Effector CD4-positive, alpha-beta T cell (primary cell): Measurements from ENCODE around the gene GNG13.
A peak's percentile ranks its signal among the peaks of the same experiment; 100 is the strongest.

ENCODE experiments used
- DNase-seq: peaks from one replicate; pipeline ENCODE4 v3.0.0-alpha.2; 2020

The GNG13 gene

DNA sequence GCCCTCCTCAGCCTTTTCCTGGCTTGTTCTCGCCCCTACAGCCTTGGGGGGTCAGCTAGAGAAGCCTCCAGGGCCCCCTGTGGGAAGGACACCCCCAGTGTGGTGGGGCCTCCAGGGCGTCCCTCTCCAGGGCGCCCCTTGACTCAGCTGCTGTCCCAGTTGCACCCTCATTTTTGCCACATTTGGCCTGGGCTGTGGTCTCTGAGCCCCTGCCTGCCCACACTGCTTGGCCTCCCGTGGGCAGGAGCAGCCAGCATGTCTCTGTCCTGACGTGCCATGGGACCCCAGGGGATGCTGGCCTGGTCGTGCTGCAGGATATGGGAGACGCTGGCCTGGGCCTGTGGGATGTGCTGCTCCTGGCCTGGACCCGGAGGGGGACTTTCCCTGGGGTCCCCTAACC is 7.1 kb downstream of the GNG13 start:
- no peak for DNase-seq

DNA sequence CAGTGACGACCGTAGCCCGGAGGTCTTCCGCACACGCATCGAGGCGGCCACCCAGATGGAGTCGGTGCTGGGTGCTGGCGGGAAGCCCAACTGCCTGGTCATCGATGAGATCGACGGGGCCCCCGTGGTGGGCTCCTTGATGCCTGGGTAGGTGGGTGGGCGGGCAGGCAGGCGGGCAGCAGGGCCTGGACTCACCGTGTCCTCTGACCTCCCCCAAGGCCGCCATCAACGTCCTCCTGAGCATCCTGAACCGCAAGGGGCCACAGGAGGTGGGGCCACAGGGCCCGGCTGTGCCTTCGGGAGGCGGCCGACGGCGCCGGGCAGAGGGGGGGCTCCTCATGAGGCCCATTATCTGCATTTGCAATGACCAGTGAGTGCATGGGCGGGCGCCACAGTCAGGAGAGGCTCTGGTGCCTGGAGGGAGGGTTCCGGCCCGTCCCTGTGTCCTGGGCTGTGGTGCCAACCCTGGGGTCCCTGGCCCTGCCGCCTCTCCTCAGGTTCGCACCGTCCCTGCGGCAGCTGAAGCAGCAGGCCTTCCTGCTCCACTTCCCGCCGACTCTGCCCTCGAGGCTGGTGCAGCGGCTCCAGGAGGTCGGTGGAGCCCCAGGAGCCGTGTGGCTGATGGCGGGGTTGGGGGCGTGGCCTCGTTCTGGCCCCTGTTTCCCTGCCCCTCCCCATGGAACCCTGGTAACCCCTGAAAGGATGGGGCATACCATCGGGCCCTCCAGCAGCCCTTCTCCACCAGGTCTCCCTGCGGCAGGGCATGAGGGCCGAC is 8.1 kb downstream of the GNG13 start:
- DNase-seq, result no peak

DNA sequence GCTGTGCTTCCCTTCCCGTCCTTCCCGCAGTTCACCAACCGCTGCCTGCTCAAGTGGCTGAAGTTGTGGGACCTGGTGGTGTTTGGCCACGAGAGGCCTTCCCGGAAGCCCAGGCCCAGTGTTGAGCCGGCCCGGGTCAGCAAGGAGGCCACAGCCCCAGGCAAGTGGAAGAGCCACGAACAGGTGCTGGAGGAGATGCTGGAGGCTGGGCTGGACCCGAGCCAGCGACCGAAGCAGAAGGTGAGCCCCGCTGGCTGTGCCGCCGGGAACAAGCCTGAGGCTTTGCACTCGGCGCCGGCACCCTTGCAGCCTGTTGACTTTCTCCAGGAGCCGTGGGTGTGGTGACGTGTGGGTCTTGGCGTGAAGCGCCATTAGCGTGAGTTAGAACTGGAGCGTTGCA is 9.4 kb downstream of the GNG13 start:
- DNase-seq, result no peak

DNA sequence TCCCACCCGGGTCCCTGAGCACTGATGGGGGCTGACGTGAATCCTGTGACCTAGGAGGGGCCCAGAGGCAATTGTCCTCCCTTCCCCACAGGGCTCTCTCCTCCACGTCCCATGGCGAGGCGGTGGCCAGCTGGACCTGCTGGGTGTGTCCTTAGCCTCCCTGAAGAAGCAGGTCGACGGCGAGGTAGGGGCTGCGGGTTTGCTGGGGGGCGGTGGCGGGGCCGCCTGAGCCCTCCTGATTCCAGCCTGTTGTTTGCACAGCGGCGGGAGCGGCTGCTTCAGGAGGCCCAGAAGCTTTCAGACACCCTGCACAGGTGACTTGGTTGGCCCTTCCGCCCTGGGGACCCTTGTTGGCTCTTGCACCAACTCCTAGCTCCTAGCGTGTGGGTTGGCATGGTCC is 10.4 kb downstream of the GNG13 start:
- DNase-seq, result no peak

DNA sequence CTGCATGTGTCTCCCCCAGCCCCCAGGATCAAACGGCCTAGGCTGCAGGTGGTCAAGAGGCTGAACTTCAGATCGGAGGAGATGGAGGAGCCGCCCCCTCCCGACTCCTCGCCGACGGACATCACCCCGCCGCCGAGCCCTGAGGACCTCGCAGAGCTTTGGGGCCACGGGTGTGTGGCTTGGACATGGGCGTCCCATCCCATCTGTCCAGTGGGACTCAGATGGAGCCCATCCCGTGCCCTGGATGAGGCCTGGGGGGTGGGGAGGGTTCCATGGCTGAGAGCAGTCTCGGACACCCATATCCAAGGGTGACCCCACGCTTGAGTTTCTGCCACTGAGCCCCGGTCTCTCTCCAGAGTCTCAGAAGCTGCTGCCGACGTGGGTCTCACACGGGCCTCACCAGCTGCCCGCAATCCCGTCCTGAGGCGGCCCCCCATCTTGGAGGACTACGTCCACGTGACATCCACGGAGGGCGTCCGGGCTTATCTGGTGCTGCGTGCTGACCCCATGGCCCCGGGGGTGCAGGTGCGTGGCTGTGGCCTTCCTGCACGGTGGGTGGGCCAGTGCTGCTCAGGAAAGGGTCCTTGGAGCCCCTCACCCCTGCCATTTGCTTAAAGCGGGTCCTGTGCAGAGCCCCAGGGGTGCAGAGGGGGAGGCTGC is 11.2 kb downstream of the GNG13 start:
- DNase-seq, result no peak

DNA sequence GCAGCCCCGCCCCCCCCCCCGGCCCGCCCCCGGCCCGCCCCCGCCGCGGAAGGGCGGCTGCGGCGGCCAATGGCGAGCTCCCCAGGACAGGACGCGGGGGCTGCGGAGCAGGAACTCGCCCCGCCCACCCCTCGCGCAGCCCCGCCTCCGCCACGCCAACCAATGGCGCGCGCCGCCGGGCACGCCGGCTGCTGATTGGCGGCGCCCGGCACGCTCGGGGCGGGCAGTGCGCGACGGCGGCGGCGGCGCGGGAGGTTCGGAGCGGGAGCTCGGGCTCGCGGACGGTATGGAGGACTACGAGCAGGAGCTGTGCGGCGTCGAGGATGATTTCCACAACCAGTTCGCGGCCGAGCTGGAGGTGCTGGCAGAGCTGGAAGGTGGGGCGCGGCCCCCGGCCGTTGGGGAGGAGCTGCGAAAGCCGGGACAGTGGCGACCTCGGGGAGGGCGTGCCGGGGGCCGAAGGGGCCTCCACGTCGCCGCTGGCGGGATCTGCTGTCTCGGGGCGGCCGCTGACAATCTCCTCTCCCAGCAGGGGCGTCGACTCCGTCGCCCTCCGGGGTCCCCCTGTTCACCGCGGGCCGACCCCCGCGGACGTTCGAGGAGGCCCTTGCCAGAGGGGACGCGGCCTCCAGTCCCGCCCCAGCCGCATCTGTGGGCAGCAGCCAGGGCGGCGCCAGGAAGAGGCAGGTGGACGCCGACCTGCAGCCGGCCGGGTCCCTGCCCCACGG is 12.0 kb downstream of the GNG13 start, which contains the start of gene CHTF18:
Gene CHTF18, plus strand, starts transcription at position 222 of the 728 bp plus-strand sequence. Its CDS starts 65 bp downstream, at position 287.
- DNase-seq, result peak; percentile 89

DNA sequence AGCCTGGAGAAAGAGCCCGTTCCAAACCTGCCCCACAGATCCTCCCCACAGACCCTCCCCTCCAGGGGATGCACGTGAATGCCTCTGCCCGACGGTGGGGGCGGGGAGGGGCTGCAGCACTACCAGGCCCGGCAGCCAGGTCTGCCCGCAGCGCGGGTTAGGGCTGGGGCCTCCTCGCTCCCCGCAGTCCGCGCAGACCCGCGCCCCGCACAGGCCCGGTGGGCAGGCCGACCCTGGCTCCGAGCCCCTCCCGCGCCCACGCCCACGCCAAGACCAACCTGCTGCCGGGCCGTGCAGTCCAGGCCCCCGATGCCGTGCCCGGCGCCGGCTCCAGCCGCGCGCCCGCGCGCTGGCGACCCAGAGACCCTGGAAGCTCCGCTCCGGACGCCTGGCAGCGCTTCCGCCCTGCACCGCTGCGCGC is 12.5 kb downstream of the GNG13 start, which contains the start of gene RPUSD1:
Gene RPUSD1, minus strand, starts transcription at position 404 of the 421 bp plus-strand sequence. CDS start 644 bp downstream, outside the sequence.
- DNase-seq, result no peak

DNA sequence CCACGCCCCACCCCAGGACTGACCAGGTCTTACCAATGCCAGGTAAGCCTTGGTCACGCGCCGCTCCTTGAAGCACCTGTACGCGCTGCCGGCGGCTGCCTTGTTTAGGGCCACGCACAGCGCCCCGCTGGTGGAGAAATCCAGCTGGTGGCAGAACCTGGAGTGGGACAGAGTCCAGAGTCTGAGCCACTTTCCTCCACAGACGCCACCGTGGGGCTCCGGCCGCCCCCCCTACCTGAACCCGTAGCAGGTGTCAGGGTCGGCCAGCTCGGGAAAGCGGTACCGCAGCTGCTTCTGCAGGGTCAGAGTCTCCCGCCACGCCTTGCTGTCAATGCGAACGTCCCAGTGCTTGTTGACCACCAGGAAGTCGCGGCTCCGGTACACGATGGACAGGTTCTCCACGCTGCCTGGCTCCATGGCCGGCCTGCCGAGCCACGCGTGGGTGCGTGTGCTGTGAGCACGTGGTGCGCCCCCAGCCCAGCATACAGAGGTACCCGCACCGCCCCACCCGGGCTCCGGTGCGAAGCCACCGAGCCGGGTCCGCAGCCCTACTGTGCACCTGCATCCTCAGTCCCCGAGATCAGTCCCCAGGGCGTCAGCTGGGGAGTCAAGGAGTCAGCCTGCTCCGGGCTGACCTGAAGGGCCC is 13.1 kb downstream of the GNG13 start:
- DNase-seq, result no peak

DNA sequence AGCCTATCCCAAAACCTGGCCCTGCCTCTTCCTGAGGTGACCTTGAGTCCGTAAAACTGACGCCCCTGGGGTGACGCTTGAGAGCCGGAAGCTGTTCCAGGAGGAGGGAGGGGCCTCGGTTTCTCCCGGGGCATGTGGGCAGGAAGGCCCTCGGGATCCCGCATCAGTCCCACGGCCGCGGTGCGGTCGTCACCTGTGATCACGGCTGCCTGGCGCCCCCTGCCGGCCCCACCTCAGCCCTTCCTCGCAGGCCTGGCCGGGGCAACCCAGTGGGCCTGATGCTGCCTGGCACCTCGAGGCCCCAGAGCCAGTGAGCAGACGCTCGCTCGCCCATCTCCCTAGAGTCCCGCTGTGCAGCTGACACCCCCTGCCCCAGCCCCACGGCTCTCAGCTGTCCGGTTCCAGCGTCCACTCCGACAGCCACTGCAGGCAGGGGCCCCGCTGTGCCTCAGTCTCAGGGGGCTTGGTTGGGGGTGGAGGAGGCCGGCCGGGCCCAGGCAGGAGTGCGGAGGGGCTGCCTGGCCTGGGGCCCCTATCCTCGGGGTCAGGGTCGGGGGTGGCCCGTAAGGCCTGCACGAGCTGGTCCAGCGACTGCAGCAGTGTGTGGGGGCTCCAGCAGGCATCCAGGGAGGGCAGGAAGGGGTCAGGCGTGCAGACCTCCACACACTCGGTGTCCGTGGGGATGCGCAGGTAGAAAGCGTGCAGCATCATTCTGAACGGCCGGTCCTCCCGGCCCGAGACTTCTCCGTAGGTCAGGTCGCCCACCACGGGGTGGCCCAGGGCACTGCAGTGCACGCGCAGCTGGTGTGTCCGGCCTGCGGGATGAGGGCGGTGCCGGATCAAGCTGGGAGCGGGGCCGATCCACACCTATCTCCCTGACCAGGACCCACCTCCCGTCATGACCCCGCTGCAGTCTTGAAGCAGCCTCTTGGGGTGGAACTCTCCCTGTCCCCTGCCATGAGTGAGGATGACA is 14.7 kb downstream of the GNG13 start:
- DNase-seq, result peak; percentile 67

DNA sequence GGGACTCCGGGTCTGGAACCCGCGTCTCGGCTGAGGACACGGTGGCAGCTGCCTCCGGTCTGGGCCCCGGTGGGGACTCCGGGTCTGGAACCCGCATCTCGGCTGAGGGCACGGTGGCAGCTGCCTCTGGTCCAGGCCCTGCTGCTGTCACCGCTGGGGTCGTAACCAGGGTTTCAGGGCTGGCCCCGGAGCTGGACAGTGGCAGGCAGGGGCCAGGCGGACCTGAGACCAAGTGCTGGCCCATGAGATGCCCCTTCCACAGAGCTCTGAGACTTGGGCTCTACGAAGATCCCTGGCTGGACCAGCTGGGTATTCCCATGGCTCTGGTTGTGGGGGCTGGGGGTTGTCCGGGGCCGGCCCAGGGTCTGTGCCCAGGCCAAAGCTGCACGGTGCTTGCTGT is 16.1 kb downstream of the GNG13 start:
- DNase-seq, result no peak

DNA sequence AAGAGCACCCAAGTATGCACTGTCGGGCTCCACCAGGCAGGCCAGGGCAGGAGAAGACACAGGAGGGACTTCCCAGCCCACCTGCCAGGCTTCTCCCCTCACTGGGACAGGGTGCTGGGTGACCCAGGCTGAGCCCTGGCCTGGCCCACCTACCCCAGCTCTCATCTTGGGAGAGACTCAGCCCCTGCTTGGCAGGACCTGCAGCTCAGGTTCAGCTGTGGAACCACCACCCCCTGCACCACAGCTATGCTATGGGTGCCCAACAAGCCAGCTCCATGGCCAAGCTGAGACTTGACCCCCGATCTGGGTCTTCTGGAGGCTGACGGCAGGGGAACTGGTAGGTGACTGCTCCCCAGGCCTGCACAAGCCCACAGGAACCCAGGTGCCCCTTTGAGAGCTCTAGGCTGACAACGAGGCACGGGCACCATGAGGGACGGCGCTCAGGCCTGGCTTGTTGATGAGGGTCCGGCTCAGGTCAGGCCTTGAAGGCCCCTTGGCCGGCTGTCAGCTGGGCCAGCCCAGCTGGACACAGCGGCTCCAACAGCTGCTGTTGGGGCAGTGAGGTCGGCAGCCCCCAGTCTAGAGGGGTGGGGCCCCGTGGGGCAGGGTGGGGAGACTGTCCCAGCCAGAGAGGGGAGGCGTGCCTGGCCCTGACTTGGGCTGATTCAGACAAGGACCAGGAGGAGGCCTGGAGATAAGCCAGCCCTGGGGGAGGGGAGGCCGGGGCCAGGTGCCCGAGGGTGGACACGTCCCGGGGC is 17.0 kb downstream of the GNG13 start:
- no peak for DNase-seq

DNA sequence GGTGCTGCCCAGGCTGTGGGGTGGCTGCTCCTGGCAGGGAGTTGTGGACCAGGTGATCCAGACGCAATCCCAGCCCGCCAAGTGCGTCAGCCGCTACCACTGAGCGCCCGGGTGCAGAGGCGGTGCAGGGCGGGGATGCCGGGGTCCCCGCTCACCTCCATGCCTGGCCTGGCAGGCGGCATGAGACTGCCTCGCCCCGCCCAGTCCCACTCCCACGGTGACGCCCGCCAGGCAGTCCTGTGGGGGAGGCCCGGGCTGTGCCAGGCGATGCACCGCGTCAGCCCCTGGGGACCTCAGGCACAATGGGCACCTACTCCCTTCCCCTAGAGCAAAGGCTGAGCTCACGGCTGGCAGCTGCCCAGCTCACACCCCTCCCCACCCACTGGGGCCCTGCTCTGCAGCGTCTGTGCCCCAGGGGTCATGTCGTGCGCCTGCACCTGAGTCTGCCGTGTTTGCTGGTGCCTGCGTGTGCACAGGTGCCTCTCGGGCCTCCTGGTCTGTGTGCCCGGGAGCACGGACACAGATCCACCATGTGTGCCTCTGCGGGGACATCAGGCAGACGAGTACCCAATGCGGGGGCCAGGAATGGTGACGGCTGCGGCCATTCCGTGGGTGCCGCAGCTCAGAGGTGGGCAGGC is 17.6 kb downstream of the GNG13 start:
- no peak for DNase-seq

DNA sequence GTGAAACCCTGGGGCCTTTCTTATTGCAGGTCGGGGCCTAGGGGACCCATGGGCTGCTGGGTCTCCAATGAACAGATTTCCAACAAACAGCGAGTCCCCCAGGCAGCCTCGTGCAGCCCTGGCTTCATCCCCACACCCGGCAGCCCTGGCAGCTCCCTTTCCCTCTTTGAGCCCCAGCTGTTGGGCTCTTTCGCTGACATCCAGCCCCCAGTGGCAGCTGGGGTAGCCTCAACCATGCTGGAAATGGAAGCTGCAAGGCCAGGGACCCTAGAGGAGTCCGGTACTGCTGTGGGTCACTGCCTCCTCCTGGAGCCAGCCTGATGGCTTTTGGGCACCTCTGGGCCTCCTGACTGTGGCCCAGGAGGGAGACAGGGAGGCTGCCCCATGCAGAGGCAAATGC is 18.3 kb downstream of the GNG13 start:
- DNase-seq, result no peak

DNA sequence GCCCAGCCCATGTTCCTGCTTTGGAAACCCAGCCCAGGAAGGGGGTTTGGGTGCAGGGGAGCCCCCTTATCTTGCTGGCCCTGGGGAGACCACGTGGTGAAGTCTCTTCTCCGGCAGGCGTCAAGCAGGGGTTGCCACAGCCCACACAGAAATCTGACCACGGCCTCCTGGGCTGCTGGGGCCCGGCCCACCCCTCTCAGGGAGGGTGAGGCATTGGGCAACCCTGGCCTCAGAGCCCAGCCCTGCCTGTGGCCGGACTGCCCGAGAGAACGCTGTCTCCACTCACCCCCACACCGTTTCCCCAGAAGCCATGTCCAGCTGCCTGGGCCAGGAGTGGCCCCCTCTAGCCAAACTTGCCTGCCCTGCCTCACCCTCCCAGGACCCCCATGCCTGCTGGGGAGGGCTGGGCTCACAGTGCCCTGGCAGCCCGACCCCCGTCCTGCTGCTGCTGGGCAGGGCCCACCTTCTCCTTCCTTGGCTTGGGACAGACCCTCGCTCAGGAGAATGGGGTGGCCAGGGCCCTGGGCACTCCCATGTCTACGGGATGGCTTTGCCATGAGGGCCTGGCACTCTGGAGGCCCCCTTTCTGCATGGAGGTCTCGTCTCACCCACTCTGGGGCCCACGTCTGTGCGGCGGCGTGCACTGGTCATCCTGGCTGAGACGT is 19.1 kb downstream of the GNG13 start:
- DNase-seq, result no peak

DNA sequence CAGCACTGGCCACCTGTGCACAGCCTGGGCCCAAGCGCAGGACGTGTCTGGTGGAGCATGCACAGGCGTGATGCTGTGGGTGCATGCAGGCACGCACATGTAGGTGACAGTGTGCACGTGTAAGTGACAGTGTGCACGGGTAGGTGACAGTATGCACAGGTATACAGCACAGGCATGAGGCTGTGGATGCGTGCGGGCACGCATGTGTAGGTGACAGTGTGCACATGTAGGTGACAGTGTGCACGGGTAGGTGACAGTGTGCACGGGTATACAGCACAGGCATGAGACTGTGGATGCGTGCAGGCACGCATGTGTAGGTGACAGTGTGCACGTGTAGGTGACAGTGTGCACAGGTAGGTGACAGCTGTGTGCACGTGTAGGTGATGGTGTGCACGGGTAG is 20.2 kb downstream of the GNG13 start:
- no peak for DNase-seq

DNA sequence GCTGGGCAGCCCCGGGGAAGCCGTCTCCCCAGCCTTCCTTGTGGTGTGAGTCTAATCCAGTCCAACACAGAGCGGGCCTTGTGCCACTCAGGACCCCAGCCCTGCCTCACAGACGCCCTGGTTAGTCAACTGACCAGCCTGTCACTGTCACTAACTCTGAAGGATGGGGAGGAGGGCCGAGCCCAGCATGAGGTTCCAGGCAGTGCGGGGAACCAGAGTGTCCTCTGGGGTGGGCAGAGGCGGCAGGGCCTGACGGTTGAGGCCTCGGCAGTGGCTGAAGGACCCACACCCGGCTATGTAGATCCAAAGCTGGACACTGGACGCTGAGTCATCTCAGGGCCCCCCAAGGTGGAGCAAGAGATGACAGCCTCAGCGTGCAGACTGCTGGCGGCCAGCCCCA is 21.0 kb downstream of the GNG13 start:
- no peak for DNase-seq

DNA sequence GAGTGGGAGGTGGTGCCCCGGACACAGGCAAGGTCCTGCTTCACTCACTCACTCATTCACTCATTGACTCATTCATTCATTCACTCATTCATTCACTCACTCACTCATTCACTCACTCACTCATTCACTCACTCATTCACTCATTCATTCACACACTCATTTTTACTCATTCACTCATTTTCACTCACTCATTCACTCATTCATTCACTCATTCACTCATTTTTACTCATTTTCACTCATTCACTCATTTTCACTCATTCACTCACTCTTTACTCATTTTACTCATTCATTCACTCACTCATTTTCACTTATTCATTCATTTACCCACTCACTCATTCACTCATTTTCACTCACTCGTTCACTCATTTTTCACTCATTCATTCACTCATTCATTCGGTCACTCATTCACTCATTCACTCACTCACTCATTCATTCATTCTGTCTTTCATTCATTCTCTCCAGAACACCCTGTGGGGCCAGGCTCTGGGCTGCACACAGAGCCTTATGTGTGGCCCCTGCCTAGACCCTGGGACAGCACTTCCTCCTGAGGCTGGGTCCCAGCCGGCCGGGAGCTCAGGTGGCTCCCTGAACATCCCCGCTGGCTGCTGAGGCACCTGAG is 21.5 kb downstream of the GNG13 start:
- no peak for DNase-seq

DNA sequence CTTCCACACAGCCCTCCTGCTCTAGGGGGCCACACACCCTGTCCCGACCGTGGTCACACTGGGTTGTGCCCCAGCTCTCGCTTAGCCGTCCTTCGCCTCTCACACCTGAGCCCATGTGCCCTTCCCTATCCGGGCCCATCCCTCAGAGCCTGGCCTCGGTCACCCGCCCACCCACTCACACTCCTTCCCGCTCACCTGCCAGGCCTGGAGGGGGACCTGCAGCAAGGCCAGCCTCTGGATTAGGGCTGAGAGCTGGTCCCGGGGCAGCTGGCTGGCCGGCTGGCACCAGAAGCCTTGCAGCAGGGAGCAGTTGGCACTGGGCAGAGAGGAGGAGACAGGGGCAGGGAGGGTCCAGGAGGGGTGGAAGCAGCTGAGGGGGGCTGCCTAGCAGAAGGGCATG is 22.1 kb downstream of the GNG13 start:
- DNase-seq, result no peak

DNA sequence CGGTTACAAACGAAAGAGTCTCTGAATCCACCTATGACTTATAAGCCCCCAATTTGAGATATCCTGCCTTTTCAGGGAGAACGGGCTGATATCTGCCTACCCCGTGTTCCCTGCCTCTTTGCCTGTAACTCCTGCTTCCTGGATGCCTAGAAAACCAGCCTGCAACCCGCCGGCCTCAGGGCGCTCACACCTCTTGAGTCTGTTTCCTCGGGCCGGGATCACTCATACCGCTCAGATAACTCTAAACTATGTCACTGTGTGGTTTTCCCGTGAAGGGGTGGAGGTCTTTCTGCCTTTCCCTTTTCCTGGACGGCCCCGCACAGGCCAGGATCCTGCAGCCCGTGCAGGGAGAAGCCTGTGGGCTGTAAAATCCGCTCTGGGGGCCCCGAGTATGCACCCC is 22.7 kb downstream of the GNG13 start:
- DNase-seq, result no peak

DNA sequence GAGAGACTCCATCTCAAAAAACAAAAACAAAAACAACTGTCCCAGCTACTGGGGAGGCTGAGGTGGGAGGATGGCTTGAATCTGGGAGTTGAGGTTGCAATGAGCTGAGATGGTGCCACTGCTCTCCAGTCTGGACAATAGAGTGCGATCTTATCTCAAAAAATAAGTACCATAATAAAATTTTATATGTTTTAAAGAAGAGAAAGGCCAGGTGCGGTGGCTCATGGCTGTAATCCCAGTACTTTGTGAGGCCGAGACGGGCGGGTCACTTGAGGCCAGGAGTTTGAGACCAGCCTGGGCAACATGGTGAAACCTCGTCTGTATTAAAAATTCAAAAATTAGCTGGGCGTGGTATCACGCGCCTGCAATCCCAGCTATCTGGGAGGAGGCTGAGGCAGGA is 23.7 kb downstream of the GNG13 start:
- DNase-seq, result no peak
